HUES48 (cell line): ENCODE results near the gene UBE2S.

Experiments used
- H3K27ac ChIP-seq: one replicate; pipeline ENCODE4 v1.7.0; 2013; ENCODE audit warnings: low read depth, low read length, inconsistent platforms
- H3K27me3 ChIP-seq: 2 replicates; pipeline ENCODE4 v1.6.1; 2013; ENCODE audit warnings: mild to moderate bottlenecking, low read length; ENCODE audit not compliant: control insufficient read depth, insufficient read depth
- H3K36me3 ChIP-seq: 2 replicates; pipeline ENCODE4 v1.6.1; 2013; ENCODE audit warnings: low read length; ENCODE audit not compliant: control insufficient read depth, insufficient read depth
- H3K4me1 ChIP-seq: 2 replicates; pipeline ENCODE4 v1.6.1; 2013; ENCODE audit warnings: mild to moderate bottlenecking, low read length; ENCODE audit not compliant: control insufficient read depth, insufficient read depth
- H3K4me3 ChIP-seq: 2 replicates; pipeline ENCODE4 v1.5.1; 2013; ENCODE audit warnings: mild to moderate bottlenecking, low read depth, low read length
- H3K9ac ChIP-seq: 2 replicates; pipeline ENCODE4 v1.6.1; 2013; ENCODE audit warnings: mild to moderate bottlenecking, low read depth, low read length, moderate library complexity
- H3K9me3 ChIP-seq: 2 replicates; pipeline ENCODE4 v1.6.1; 2013; ENCODE audit warnings: low read length; ENCODE audit not compliant: control insufficient read depth, insufficient read depth

UBE2S gene

DNA sequence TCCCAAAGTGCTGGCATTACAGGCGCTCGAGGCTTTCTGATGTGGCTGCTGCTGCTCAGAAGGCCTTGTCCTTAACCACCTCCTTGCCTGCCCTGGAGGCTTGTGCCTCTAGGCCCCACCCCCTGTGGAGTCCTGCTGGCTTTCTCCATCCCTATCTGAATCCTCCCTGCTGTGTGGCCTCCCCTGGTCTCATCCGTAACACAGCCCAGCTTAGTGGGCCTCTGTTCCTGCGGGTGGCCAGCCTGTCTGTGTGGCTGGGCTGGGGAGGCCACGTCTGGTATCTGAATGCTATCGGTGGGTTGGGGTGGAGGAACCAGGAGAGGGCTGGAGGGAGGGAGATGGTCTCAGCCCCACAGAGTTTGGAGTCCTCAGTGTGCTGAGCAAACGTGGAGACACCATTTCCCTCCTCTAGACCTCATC lies 17.1 kb downstream of the UBE2S start:
- H3K9me3 ChIP-seq: no peaks in the 10 kb centered on the region
- H3K27ac ChIP-seq: peak overlapping the region; percentile 2
- H3K4me3 ChIP-seq: no peak overlapping the region
- no peaks in the 10 kb centered on the region for H3K27me3 ChIP-seq
- no peak overlapping the region for H3K9ac ChIP-seq
- peaks cover 41% of the 10 kb centered on the region for H3K4me1 ChIP-seq
- H3K36me3 ChIP-seq: peaks cover 39% of the 10 kb centered on the region

DNA sequence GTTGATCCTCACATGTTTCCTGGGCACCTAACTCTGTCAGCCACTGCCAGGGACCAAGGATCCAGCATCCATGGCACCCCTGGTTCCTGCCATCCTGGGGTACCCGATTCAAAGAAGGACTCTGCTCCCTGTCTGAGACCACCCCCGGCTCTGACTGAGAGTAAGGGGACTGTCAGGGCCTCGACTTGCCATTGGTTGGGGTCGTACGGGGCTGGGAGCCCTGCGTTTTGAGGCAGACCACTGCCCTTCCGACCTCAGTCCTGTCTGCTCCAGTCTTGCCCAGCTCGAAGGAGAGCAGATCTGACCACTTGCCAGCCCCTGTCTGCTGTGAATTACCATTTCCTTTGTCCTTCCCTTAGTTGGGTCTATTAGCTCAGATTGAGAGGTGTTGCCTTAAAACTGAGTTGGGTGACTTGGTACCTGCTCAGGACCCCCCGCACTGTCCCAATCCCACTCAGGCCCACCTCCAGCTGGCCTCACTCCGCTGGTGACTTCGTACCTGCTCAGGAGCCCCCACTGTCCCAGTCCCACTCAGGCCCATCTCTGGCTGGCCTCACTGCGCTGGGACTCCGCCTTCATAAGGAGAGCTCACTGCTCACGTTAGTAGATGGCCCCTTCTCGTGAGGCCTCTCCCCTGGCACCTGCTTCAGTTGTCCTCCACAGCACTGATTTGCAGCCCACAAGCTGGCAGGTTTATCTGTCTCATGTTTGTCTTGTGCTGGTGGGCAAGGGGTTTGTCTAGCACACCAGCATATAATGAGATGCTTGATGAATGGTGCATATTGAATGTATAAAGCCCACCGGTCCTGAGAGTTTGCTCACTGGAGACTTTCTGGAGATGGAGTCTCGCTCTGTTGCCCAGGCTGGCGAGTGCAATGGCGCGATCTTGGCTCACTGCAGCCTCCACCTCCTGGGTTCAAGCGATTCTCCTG lies 17.9 kb downstream of the UBE2S start:
- peaks cover 45% of the 10 kb centered on the region for H3K4me1 ChIP-seq
- no peaks in the 10 kb centered on the region for H3K27me3 ChIP-seq
- H3K9ac ChIP-seq: no peak overlapping the region
- H3K9me3 ChIP-seq: no peaks in the 10 kb centered on the region
- peaks cover 39% of the 10 kb centered on the region for H3K36me3 ChIP-seq
- H3K27ac ChIP-seq: no peak overlapping the region
- no peak overlapping the region for H3K4me3 ChIP-seq

DNA sequence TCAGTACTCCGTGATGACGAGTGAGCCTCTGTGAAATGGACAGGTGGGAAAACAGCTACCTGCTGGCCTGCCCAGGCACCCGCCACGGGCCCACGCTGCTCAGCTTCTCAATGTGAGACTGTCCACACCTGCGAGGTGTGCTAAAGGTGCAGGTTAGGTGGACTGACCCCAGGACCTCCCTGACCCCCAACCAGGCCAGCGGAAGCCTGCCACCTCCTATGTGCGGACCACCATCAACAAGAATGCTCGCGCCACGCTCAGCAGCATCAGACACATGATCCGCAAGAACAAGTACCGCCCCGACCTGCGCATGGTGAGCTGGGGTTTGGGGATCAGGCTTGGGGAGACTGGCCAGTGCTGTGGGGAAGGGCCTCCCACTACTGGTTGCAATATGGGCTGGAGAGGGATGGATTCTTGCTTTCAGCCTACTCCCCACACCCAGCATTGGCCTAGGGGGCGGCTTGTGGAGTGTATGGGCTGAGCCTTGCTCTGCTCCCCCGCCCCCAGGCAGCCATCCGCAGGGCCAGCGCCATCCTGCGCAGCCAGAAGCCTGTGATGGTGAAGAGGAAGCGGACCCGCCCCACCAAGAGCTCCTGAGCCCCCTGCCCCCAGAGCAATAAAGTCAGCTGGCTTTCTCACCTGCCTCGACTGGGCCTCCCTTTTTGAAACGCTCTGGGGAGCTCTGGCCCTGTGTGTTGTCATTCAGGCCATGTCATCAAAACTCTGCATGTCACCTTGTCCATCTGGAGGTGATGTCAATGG lies 19.7 kb downstream of the UBE2S start:
- Histone ChIP-seq H3K9me3 (no peaks in the 10 kb centered on the region), H3K4me1 (peaks cover 45% of the 10 kb centered on the region), H3K27me3 (no peaks in the 10 kb centered on the region), H3K27ac (no peak overlapping the region), H3K4me3 (peak overlapping the region; percentile 94), H3K36me3 (peaks cover 39% of the 10 kb centered on the region), H3K9ac (no peak overlapping the region)

DNA sequence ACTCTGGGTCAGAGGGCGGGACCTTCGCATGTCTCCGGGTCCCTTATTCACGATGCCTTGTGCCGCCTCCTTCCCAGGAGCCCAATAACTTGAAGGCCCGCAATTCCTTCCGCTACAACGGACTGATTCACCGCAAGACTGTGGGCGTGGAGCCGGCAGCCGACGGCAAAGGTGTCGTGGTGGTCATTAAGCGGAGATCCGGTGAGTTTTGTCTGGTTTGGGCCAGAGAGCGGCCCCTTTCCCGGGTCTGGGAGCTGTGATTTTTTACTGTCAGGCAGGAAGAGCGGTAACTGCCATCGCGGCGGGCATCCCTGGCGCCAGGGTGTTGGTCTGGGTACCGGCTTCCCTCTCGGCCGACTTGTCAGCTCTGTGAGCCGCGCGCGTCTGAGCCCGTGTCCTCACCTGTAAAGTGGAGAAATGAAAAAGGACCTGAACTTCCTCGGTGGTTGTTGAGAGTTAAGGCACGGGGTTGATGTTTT lies 21.1 kb downstream of the UBE2S start:
- Histone ChIP-seq H3K27ac (peak overlapping the region; percentile 78), H3K4me1 (peaks cover 34% of the 10 kb centered on the region), H3K9me3 (no peaks in the 10 kb centered on the region), H3K36me3 (peaks cover 39% of the 10 kb centered on the region), H3K4me3 (peak overlapping the region; percentile 94), H3K9ac (peak overlapping the region; percentile 85), H3K27me3 (no peaks in the 10 kb centered on the region; the same call in 1 of the 2 replicates)

DNA sequence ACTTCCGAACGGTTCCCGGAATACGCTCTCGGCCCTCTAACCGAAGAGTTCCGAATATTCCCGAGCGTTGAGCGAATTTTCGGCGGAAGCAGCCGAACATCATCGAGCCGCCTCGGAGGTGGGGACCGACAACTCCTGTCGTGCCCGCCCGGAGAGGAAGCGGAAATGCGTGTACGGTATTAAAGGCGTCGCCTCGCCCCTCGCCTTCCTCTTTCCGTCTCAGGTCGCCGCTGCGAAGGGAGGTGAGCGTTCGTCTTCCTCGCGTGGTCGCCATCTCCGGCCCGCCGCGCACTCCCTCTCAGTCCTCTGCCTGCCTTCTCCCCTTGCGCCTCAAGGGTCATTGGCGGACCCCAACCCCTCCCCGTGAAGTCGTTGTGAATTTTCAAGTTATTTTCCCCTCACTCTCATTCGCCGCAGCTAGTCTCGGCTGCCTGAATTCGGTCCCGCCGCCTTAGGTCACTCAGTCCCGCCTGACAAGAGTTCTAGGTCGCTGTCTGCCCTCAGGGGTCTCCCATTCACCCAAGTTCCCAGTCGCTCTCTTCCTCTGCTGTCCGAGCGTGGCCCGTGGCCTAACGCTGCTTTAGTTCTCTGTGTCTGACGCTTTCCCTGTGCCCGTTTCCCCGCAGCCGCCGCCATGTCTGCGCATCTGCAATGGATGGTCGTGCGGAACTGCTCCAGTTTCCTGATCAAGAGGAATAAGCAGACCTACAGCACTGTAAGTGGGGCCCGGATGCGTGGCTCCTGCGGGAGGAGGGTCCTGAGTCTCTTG lies 21.7 kb downstream of the UBE2S start, which contains the start of gene RPL28:
RPL28 (plus strand) TSS at position 209 of the 769 bp plus-strand sequence; CDS start at position 635, 426 bp downstream.
- Histone ChIP-seq H3K4me1 (peaks cover 29% of the 10 kb centered on the region), H3K4me3 (peak within 1 kb of the TSS; percentile 94), H3K9me3 (no peaks in the 10 kb centered on the region), H3K27ac (peak within 1 kb of the TSS; percentile 91), H3K27me3 (no peaks in the 10 kb centered on the region; the same call in 1 of the 2 replicates), H3K36me3 (peaks cover 39% of the 10 kb centered on the region), H3K9ac (peak within 1 kb of the TSS; percentile 85)

DNA sequence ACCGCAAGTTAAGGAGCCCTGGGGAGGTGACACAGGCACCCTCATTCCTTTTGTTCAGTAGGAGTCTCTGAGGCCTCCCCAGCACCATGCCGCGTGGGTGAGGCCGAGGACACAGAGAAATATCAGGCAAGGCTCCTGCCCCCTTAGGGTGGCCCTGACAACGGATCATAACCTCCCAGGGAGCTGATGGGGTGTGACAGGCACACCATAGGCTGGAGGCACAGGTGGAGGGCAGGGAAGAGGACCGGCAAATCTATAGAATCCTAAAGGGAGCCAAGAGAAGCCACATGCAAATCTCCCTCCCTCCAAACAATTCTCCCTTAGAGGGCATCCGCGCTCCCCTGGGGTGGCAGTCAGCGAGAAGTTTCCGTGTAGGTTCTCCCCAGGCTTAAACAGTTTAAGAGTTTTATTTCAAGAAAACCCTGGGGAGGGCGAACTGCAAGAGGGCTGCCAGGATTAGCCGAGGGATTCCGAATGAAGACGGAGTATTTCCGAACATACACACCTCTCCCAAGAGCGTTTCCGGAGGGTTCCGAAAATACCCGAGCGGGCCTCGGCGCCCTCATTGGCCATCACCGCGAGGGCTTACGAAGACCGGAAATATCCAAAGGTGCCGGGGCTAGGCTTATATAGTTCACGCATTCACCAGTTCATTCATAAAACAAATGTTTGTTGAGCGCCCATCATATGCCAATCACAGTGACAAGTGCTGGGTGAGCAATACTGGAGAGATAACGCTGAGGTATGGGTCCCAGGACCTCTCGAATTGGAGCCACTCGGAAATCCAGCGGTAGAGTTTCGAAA lies 22.5 kb downstream of the UBE2S start:
- no peaks in the 10 kb centered on the region for H3K9me3 ChIP-seq
- H3K9ac ChIP-seq: peak overlapping the region; percentile 77
- H3K4me1 ChIP-seq: peaks cover 29% of the 10 kb centered on the region
- no peaks in the 10 kb centered on the region; the same call in 1 of the 2 replicates for H3K27me3 ChIP-seq
- peaks cover 39% of the 10 kb centered on the region for H3K36me3 ChIP-seq
- H3K27ac ChIP-seq: peak overlapping the region; percentile 91
- peak overlapping the region; percentile 94 for H3K4me3 ChIP-seq

DNA sequence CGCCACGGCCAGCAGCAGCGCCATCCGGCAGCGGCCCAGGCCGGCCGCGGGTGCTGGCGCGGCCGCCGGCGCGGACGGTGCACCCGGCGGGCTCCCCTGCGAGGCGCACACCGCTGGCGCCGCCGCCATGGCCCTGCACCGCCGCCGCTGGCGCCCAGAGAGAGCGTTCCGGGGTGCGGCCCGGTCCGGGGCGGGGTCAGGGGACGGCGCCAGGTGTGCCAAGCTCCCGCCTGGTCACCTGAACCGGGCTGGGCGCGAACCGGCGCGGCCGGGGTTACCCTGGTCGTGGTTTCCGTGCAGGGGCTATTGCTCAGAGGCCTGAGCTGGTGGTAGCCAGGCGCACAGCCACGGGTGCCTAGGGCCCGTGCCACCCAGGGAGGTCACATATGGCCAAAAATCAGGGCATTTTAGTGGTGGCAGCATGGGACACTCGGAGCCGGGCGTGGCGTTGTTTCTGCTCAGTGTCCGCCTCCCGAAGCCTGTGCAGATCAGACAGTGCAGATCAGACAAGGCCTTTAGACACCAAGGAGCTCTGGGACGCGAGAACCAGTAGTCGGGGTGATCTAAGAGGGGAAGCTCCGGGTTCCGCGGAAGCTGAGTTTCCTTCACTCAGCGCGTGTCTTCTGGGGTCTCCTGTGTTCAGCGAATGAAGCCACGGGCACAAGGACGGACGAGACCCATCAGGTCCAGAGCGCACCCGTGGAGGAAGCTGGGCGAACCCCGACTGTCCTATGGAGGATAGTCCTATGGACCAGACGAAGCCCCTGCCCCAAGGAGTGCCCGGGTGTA lies 23.3 kb downstream of the UBE2S start, which contains the start of gene TMEM238:
TMEM238 (minus strand) TSS at position 162 of the 789 bp plus-strand sequence; CDS start at position 129, 33 bp downstream.
- Histone ChIP-seq H3K36me3 (peaks cover 32% of the 10 kb centered on the region), H3K27ac (peak within 1 kb of the TSS; percentile 91), H3K9me3 (no peaks in the 10 kb centered on the region), H3K4me1 (peaks cover 29% of the 10 kb centered on the region), H3K4me3 (peak within 1 kb of the TSS; percentile 94), H3K9ac (peak within 1 kb of the TSS; percentile 36), H3K27me3 (no peaks in the 10 kb centered on the region; the same call in 1 of the 2 replicates)

DNA sequence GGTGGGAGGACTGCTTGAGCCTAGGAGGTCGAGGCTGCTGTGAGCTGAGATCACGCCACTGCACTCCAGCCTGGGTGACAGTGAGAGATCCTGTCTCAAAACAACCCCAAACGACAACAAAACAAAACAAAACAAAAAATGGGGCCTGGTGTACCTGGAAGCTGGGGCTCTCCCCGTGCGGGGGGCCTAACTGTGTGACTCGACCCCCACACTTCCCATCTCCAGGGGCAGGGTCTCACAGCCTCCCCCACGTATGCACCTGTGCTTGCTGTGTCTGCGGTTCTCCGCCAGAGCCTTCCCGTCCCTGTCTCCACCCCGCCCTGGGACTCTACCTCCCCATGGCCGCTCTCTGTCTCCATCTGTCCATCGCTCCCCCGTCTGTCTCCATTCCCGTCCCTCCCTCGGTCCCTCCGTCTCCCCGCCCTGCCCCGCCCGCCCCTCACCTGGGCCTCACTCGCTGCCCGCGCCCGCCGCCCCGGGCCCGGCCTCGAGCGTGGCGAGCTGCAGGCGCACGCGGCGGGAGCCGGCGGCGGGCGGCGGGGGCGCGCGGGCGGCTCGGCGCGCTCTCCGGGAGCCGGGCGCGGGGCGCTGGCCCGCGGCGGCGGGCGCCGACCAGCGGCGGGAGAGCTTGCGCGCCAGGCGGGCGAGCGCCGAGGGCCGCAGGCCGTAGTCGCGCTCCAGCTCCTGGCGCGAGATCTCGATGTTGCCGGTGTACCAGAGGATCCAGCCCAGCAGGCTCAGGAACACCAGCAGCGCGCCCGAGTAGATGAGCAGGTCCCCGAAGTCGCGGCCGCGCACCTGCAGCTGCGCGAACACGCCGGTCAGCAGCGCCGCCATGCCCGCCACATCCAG lies 24.1 kb downstream of the UBE2S start:
- H3K36me3 ChIP-seq: peaks cover 24% of the 10 kb centered on the region
- peak overlapping the region; percentile 36; the same call in 1 of the 2 replicates for H3K9ac ChIP-seq
- no peak overlapping the region for H3K27ac ChIP-seq
- peak overlapping the region; percentile 94 for H3K4me3 ChIP-seq
- H3K27me3 ChIP-seq: no peaks in the 10 kb centered on the region; the same call in 1 of the 2 replicates
- H3K4me1 ChIP-seq: peaks cover 23% of the 10 kb centered on the region
- no peaks in the 10 kb centered on the region for H3K9me3 ChIP-seq
